ENCODE measurements around the gene SLC12A7. TPM values are rescaled to one million over a fixed set of nuclear protein-coding genes. Genes with fewer than 3 reads are reported as not detected.

Gene SLC12A7
- total and polyA plus RNA-seq, 2 of the 13 experiments (the other 11 are each of a cell fraction or from before 2014, with no cell fraction given) = 14.0 to 18.5 TPM

DNA sequence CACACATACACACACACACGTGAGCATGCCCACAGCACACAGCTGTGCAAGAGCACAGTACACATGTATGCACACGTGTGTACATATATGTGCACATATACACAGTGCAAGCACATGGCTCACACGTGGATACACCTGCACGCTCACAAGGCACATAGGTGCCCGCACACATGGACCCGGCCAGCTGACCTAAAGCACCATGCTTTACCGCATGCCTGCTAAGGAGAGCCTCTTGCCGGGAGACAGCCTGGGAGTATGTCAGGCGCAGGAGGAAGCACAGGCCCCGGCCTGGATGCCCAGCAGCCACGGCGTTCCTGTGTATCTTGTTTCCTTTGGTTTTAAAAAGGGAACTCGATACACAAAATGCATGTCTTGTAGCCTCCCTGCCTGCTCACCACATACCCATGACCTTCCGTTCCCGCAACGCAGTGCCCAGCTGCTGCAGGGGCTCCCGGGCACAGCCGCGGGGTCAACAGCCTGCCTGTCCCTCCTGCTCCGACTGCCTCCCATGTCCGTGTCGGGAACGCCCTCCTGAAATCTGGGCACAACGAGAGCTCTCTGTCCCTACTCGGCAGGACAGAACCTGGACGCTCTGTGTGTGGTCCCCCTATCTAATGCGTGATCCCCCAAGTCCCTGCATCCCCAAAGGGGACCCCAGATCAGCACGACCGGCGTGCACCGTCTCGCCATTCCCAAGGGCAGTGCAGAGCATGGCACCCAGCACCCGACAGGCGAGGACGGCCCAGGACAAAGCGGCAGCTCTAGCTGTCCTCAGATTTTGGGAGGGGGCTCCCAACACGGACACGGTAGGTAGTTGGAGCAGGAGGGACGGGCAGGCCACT, 3.6 kb downstream of the SLC12A7 start (continued):
- TF ChIP-seq, protein P1, sequence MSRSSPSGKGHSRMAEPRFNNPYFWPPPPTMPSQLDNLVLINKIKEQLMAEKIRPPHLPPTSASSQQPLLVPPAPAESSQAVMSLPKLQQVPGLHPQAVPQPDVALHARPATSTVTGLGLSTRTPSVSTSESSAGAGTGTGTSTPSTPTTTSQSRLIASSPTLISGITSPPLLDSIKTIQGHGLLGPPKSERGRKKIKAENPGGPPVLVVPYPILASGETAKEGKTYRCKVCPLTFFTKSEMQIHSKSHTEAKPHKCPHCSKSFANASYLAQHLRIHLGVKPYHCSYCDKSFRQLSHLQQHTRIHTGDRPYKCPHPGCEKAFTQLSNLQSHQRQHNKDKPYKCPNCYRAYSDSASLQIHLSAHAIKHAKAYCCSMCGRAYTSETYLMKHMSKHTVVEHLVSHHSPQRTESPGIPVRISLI (CRISPR knock-in tag; IDR thresholded peaks at IDR 0.05; ENCODE audit: borderline replicate concordance) = no peak
- TF ChIP-seq, protein P2, sequence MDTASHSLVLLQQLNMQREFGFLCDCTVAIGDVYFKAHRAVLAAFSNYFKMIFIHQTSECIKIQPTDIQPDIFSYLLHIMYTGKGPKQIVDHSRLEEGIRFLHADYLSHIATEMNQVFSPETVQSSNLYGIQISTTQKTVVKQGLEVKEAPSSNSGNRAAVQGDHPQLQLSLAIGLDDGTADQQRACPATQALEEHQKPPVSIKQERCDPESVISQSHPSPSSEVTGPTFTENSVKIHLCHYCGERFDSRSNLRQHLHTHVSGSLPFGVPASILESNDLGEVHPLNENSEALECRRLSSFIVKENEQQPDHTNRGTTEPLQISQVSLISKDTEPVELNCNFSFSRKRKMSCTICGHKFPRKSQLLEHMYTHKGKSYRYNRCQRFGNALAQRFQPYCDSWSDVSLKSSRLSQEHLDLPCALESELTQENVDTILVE (CRISPR knock-in tag; IDR thresholded peaks at IDR 0.05) = 0 out of 2 replicates have a peak, but pooled peaks have one; percentile 5
- TF ChIP-seq ZNF121 (CRISPR knock-in tag; IDR thresholded peaks at IDR 0.05) (no peak), ZNF501 (CRISPR knock-in tag; IDR thresholded peaks at IDR 0.05) (no peak), ZBTB38 (CRISPR knock-in tag; IDR thresholded peaks at IDR 0.05) (no peak), ZC3H13 (CRISPR knock-in tag; IDR thresholded peaks at IDR 0.05) (peak; percentile 78), GFI1 (CRISPR knock-in tag; IDR thresholded peaks at IDR 0.05; ENCODE audit: borderline replicate concordance) (no peak), ZNF569 (CRISPR knock-in tag; IDR thresholded peaks at IDR 0.05; ENCODE audit: borderline replicate concordance) (no peak), ZFY (CRISPR knock-in tag; IDR thresholded peaks at IDR 0.05) (no peak), PHB2 (IDR thresholded peaks at IDR 0.05; ENCODE audit: partially characterized antibody) (no peak), ZNF674 (CRISPR knock-in tag; IDR thresholded peaks at IDR 0.05; ENCODE audit: low read depth) (no peak), NR1H2 (CRISPR knock-in tag; IDR thresholded peaks at IDR 0.05; ENCODE audit: borderline replicate concordance, low read depth) (no peak; the same call in 1 of the 2 replicates), HNRNPK (IDR thresholded peaks at IDR 0.05; ENCODE audit: low read depth, low read length, poor library complexity, severe bottlenecking) (no peak), MTA3 (CRISPR knock-in tag; IDR thresholded peaks at IDR 0.05) (no peak)
- TF ChIP-seq, protein P3, sequence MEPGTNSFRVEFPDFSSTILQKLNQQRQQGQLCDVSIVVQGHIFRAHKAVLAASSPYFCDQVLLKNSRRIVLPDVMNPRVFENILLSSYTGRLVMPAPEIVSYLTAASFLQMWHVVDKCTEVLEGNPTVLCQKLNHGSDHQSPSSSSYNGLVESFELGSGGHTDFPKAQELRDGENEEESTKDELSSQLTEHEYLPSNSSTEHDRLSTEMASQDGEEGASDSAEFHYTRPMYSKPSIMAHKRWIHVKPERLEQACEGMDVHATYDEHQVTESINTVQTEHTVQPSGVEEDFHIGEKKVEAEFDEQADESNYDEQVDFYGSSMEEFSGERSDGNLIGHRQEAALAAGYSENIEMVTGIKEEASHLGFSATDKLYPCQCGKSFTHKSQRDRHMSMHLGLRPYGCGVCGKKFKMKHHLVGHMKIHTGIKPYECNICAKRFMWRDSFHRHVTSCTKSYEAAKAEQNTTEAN (CRISPR knock-in tag; conservative IDR thresholded peaks at IDR 0.05) = no peak
- TF ChIP-seq, protein P4, sequence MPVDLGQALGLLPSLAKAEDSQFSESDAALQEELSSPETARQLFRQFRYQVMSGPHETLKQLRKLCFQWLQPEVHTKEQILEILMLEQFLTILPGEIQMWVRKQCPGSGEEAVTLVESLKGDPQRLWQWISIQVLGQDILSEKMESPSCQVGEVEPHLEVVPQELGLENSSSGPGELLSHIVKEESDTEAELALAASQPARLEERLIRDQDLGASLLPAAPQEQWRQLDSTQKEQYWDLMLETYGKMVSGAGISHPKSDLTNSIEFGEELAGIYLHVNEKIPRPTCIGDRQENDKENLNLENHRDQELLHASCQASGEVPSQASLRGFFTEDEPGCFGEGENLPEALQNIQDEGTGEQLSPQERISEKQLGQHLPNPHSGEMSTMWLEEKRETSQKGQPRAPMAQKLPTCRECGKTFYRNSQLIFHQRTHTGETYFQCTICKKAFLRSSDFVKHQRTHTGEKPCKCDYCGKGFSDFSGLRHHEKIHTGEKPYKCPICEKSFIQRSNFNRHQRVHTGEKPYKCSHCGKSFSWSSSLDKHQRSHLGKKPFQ (CRISPR knock-in tag; IDR thresholded peaks at IDR 0.05; ENCODE audit: insufficient replicate concordance) = no peak
- TF ChIP-seq, protein P5, sequence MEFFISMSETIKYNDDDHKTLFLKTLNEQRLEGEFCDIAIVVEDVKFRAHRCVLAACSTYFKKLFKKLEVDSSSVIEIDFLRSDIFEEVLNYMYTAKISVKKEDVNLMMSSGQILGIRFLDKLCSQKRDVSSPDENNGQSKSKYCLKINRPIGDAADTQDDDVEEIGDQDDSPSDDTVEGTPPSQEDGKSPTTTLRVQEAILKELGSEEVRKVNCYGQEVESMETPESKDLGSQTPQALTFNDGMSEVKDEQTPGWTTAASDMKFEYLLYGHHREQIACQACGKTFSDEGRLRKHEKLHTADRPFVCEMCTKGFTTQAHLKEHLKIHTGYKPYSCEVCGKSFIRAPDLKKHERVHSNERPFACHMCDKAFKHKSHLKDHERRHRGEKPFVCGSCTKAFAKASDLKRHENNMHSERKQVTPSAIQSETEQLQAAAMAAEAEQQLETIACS (CRISPR knock-in tag; IDR thresholded peaks at IDR 0.05) = no peak
- TF ChIP-seq, protein P6, sequence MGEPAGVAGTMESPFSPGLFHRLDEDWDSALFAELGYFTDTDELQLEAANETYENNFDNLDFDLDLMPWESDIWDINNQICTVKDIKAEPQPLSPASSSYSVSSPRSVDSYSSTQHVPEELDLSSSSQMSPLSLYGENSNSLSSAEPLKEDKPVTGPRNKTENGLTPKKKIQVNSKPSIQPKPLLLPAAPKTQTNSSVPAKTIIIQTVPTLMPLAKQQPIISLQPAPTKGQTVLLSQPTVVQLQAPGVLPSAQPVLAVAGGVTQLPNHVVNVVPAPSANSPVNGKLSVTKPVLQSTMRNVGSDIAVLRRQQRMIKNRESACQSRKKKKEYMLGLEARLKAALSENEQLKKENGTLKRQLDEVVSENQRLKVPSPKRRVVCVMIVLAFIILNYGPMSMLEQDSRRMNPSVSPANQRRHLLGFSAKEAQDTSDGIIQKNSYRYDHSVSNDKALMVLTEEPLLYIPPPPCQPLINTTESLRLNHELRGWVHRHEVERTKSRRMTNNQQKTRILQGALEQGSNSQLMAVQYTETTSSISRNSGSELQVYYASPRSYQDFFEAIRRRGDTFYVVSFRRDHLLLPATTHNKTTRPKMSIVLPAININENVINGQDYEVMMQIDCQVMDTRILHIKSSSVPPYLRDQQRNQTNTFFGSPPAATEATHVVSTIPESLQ (CRISPR knock-in tag; conservative IDR thresholded peaks at IDR 0.05) = no peak
